ENCODE measurements around the gene QPCT. TPM values are rescaled to one million over a fixed set of nuclear protein-coding genes. Genes with fewer than 3 reads are reported as not detected.

QPCT gene
- total RNA-seq, 1 donor from 2014 or later: not detected

- no peaks in the 10 kb centered on the region for H3K27me3 Mint-ChIP-seq (ENCODE audit: unreplicated experiment)
- no peak for TF ChIP-seq CTCF (IDR thresholded peaks at IDR 0.05)
- H3K4me3 Mint-ChIP-seq (ENCODE audit: unreplicated experiment): no peak overlapping the region
- peaks cover 12% of the 10 kb centered on the region for H3K4me1 Mint-ChIP-seq (ENCODE audit: unreplicated experiment)
- no peak overlapping the region for H3K27ac Mint-ChIP-seq (ENCODE audit: unreplicated experiment)
- no peaks in the 10 kb centered on the region for H3K9me3 Mint-ChIP-seq (ENCODE audit: unreplicated experiment)
- no peaks in the 10 kb centered on the region for H3K36me3 Mint-ChIP-seq (ENCODE audit: unreplicated experiment)
- DNase-seq (ENCODE audit: extremely low spot score, unreplicated experiment): no peak
Observed at GRCh38 chr2:37388074-37388473, 43.6 kb downstream of the QPCT start.

DNA sequence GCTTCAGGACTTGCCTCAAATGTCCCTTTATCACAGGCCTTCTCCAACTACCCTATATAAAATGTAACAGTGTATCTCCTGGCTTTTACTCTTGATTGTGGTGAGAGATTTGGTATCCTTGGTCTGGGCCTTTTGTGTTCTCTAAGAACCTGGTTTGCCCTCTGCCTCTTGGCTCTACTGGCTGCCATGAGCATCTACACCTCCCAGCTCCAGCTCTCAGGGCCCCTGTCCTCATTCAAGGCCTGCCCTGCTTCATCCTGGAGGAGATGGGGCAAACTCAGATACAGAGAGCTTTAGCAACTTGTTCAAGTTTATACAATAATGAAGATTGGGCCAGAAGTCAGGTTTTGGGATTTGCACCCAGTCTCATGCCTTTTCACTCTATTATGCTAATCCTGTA, 45.0 kb downstream of the QPCT start:
- peaks cover 12% of the 10 kb centered on the region for H3K4me1 Mint-ChIP-seq (ENCODE audit: unreplicated experiment)
- no peaks in the 10 kb centered on the region for H3K27me3 Mint-ChIP-seq (ENCODE audit: unreplicated experiment)
- H3K36me3 Mint-ChIP-seq (ENCODE audit: unreplicated experiment): no peaks in the 10 kb centered on the region
- no peak overlapping the region for H3K4me3 Mint-ChIP-seq (ENCODE audit: unreplicated experiment)
- DNase-seq (ENCODE audit: extremely low spot score, unreplicated experiment): no peak
- no peak overlapping the region for H3K27ac Mint-ChIP-seq (ENCODE audit: unreplicated experiment)
- no peaks in the 10 kb centered on the region for H3K9me3 Mint-ChIP-seq (ENCODE audit: unreplicated experiment)
- TF ChIP-seq CTCF (IDR thresholded peaks at IDR 0.05): no peak

- DNase-seq (ENCODE audit: extremely low spot score, unreplicated experiment): no peak
- no peaks in the 10 kb centered on the region for H3K9me3 Mint-ChIP-seq (ENCODE audit: unreplicated experiment)
- no peaks in the 10 kb centered on the region for H3K36me3 Mint-ChIP-seq (ENCODE audit: unreplicated experiment)
- no peak for TF ChIP-seq CTCF (IDR thresholded peaks at IDR 0.05)
- no peak overlapping the region for H3K27ac Mint-ChIP-seq (ENCODE audit: unreplicated experiment)
- no peak overlapping the region for H3K4me3 Mint-ChIP-seq (ENCODE audit: unreplicated experiment)
- H3K4me1 Mint-ChIP-seq (ENCODE audit: unreplicated experiment): peaks cover 12% of the 10 kb centered on the region
- H3K27me3 Mint-ChIP-seq (ENCODE audit: unreplicated experiment): no peaks in the 10 kb centered on the region
Observed at GRCh38 chr2:37389989-37390765, 45.7 kb downstream of the QPCT start.

DNA sequence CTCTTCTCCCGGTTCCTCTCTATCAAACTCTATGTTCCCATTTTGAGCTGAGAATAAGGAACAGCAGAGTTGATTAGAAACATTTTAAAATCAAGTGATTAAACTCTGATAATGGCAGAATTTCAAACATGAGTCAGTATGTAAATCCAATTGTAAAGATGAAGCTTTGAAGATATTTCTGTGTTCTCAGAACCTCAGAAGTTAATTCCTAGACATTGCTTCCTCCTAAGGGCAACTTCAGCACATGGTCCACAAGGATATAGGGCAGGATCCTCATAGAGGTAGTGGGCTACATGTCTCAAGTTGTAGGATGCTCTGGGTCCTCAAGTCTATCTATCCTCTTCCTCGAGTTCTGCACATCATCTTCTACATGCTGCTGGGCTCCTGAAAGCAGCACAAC, 46.3 kb downstream of the QPCT start:
- Mint-ChIP-seq H3K4me3 (ENCODE audit: unreplicated experiment) (no peak overlapping the region), H3K36me3 (ENCODE audit: unreplicated experiment) (no peaks in the 10 kb centered on the region), H3K27me3 (ENCODE audit: unreplicated experiment) (peaks cover under 1% of the 10 kb centered on the region), H3K4me1 (ENCODE audit: unreplicated experiment) (peaks cover 13% of the 10 kb centered on the region), H3K9me3 (ENCODE audit: unreplicated experiment) (no peaks in the 10 kb centered on the region), H3K27ac (ENCODE audit: unreplicated experiment) (no peak overlapping the region)
- DNase-seq (ENCODE audit: extremely low spot score, unreplicated experiment): no peak
- no peak for TF ChIP-seq CTCF (IDR thresholded peaks at IDR 0.05)

- Mint-ChIP-seq H3K36me3 (ENCODE audit: unreplicated experiment) (no peaks in the 10 kb centered on the region), H3K4me3 (ENCODE audit: unreplicated experiment) (no peak overlapping the region), H3K27ac (ENCODE audit: unreplicated experiment) (no peak overlapping the region), H3K4me1 (ENCODE audit: unreplicated experiment) (peaks cover 16% of the 10 kb centered on the region), H3K27me3 (ENCODE audit: unreplicated experiment) (peaks cover 2% of the 10 kb centered on the region), H3K9me3 (ENCODE audit: unreplicated experiment) (no peaks in the 10 kb centered on the region)
- no peak for DNase-seq (ENCODE audit: extremely low spot score, unreplicated experiment)
- no peak for TF ChIP-seq CTCF (IDR thresholded peaks at IDR 0.05)
Observed at GRCh38 chr2:37391711-37392110, 47.3 kb downstream of the QPCT start.

All from osteocyte (in vitro differentiated cells).